Measurements from ENCODE around the gene GYS2.

Gene GYS2

GRCh38 chr12:21566907-21567394 is 37.7 kb downstream of the GYS2 start:
- Mint-ChIP-seq H3K4me1 (no peaks in the 10 kb centered on the region), H3K36me3 (ENCODE audit: low read depth) (no peaks in the 10 kb centered on the region), H3K27ac (no peak overlapping the region), H3K27me3 (ENCODE audit: low read depth, poor library complexity) (no peaks in the 10 kb centered on the region), H3K4me3 (no peak overlapping the region), H3K9me3 (no peaks in the 10 kb centered on the region)
- DNase-seq, result no peak
- TF ChIP-seq, protein P1, sequence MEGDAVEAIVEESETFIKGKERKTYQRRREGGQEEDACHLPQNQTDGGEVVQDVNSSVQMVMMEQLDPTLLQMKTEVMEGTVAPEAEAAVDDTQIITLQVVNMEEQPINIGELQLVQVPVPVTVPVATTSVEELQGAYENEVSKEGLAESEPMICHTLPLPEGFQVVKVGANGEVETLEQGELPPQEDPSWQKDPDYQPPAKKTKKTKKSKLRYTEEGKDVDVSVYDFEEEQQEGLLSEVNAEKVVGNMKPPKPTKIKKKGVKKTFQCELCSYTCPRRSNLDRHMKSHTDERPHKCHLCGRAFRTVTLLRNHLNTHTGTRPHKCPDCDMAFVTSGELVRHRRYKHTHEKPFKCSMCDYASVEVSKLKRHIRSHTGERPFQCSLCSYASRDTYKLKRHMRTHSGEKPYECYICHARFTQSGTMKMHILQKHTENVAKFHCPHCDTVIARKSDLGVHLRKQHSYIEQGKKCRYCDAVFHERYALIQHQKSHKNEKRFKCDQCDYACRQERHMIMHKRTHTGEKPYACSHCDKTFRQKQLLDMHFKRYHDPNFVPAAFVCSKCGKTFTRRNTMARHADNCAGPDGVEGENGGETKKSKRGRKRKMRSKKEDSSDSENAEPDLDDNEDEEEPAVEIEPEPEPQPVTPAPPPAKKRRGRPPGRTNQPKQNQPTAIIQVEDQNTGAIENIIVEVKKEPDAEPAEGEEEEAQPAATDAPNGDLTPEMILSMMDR (IDR thresholded peaks at IDR 0.05), result no peak

DNA sequence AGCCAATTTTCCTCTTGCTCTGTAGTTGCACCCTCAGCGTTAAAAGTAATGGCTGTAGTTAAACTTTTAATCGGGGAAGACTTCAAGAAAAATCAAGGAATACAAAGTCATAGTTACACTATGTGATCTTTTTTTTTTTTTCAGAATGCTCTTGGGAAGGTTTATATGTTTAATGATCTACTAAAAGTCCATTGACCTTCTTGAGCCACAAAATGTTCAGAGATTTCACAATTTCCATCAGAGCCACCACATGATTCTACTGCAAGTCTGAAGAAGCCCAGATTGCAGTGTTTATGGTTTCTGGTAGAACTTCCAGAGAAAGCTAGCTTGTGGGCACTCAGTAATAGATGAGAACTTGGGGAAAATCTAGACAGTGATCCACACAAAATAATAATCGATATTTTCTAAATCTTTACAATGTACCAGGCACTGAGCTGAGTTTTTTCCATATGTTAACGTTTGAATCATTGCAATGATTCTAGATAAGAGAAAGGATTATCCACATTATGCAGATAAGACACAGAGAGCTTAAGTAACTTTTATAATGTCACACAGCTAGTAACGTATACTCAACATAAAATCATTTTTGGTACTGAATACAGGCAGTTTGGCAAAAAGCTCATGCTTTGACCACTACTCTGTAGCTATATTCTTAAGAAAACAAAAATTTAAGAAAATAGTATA is 38.3 kb downstream of the GYS2 start:
- H3K9me3 Mint-ChIP-seq, result no peaks in the 10 kb centered on the region
- TF ChIP-seq, protein P1 (IDR thresholded peaks at IDR 0.05), result no peak
- H3K36me3 Mint-ChIP-seq (ENCODE audit: low read depth), result no peaks in the 10 kb centered on the region
- no peak overlapping the region for H3K4me3 Mint-ChIP-seq
- H3K27ac Mint-ChIP-seq, result no peak overlapping the region
- H3K4me1 Mint-ChIP-seq, result no peaks in the 10 kb centered on the region
- DNase-seq, result no peak
- H3K27me3 Mint-ChIP-seq (ENCODE audit: low read depth, poor library complexity), result no peaks in the 10 kb centered on the region

GRCh38 chr12:21562859-21563258 is 41.8 kb downstream of the GYS2 start:
- Mint-ChIP-seq H3K36me3 (ENCODE audit: low read depth) (no peaks in the 10 kb centered on the region), H3K9me3 (no peaks in the 10 kb centered on the region), H3K27me3 (ENCODE audit: low read depth, poor library complexity) (no peaks in the 10 kb centered on the region), H3K4me1 (no peaks in the 10 kb centered on the region), H3K27ac (no peak overlapping the region), H3K4me3 (no peak overlapping the region)
- TF ChIP-seq, protein P1 (IDR thresholded peaks at IDR 0.05), result no peak
- no peak for DNase-seq

- no peak overlapping the region for H3K4me3 Mint-ChIP-seq
- no peaks in the 10 kb centered on the region for H3K9me3 Mint-ChIP-seq
- no peaks in the 10 kb centered on the region for H3K36me3 Mint-ChIP-seq (ENCODE audit: low read depth)
Observed at GRCh38 chr12:21561158-21561557, 43.5 kb downstream of the GYS2 start.

DNA sequence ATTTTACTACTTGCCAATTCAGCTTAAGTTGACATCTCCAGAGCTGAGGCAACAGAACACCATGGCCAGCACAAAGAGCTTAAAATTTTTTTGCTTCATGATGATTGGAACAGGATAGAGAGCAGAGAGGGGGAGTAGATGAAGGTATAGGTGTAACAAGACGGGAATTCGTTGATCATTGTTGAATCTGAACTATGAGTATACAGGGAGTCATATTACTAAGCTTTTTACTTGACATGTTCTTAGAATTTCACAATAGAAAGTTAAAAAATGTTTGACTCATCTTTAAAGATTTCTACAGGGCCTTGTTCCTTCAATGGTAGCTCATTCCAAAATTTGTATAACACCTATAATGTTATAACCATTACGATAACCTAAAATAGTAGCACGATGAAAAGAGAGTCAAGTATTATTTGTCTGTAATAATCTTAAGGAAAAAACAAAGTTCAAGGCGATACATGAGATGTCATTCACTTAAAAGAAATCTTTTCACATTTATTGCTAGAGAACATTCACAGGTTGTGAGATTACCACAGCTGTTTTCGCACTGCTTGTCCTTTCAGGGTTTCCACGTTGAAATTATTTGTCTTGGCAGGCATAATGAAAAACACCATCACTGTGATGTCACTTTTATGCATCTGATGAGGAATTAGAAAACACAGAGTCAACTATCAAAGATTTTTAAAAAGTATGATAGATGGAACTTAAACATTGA is 44.6 kb downstream of the GYS2 start:
- Mint-ChIP-seq H3K4me1 (no peaks in the 10 kb centered on the region), H3K27me3 (ENCODE audit: low read depth, poor library complexity) (no peaks in the 10 kb centered on the region), H3K36me3 (ENCODE audit: low read depth) (no peaks in the 10 kb centered on the region), H3K4me3 (no peak overlapping the region), H3K9me3 (no peaks in the 10 kb centered on the region), H3K27ac (no peak overlapping the region)
- TF ChIP-seq, protein P1 (IDR thresholded peaks at IDR 0.05), result no peak
- DNase-seq, result no peak

More at GRCh38 chr12:21561158-21561557, 43.5 kb downstream of the GYS2 start:
- Mint-ChIP-seq H3K27me3 (ENCODE audit: low read depth, poor library complexity) (no peaks in the 10 kb centered on the region), H3K27ac (no peak overlapping the region), H3K4me1 (no peaks in the 10 kb centered on the region)
- no peak for DNase-seq
- TF ChIP-seq, protein P1 (IDR thresholded peaks at IDR 0.05), result no peak
